ENCODE data around the gene PDE4D. TPM values are rescaled to one million over a fixed set of nuclear protein-coding genes. Genes with fewer than 3 reads are reported as not detected.

Gene PDE4D
- total RNA-seq, 1 experiment from 2014 or later, result 2.1 TPM

DNA sequence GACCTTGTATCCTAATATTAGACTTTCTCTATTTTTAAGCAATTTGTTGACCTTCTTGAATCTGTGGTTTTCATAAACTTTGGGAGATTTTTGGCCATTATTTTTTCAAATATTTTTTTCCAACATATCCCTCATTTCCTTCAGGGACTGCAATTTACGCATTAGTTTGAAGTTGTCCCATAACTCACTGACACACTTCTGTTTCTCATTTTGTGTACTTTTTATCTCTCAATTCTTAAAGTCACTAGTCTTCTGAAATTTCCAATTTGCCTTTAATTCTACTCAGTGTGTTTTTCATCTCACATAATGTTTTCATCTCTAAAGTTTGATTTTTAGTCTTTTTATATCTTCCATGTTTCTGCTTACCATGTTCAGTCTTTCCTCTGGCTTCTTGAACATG lies 953.9 kb downstream of the PDE4D start:
- Histone ChIP-seq H3K23ac (ENCODE audit: insufficient read length, low read depth, low read length) (no peak overlapping the region), H2BK5ac (ENCODE audit: insufficient read length, low read length) (no peak overlapping the region), H3K14ac (ENCODE audit: insufficient read depth, low read length) (no peak overlapping the region), H3K18ac (ENCODE audit: insufficient read length, low read depth, low read length) (no peak overlapping the region), H3K27ac (ENCODE audit: insufficient read length, low read depth, low read length) (no peak overlapping the region), H4K20me1 (ENCODE audit: control insufficient read depth, insufficient read depth, insufficient read length) (no peaks in the 10 kb centered on the region), H2BK15ac (ENCODE audit: low read depth, low read length) (no peak overlapping the region), H3K27me3 (ENCODE audit: insufficient read depth, low read length) (no peaks in the 10 kb centered on the region), H3K4ac (ENCODE audit: low read depth, low read length) (no peak overlapping the region), H3K9me3 (ENCODE audit: control insufficient read depth, low read depth, low read length) (peaks cover 5% of the 10 kb centered on the region), H3K79me1 (ENCODE audit: insufficient read depth, low read depth, low read length, poor library complexity, severe bottlenecking) (no peaks in the 10 kb centered on the region), H2BK120ac (ENCODE audit: low read depth, low read length, poor library complexity, severe bottlenecking) (no peak overlapping the region), H4K91ac (ENCODE audit: insufficient read length, low read depth, low read length) (no peak overlapping the region), H2AFZ (ENCODE audit: low read length) (no peak overlapping the region), H3T11ph (ENCODE audit: low read length) (no peak overlapping the region), H3K79me2 (ENCODE audit: insufficient read depth, low read length) (no peaks in the 10 kb centered on the region), H4K8ac (replicated peaks; ENCODE audit: insufficient read length, low read depth, low read length) (no peak overlapping the region), H3K4me2 (ENCODE audit: insufficient read depth, insufficient read length, low read length) (no peak overlapping the region), H3K4me1 (ENCODE audit: insufficient read depth, low read length) (no peaks in the 10 kb centered on the region), H3K9ac (ENCODE audit: extremely low read depth, insufficient read length, low read length) (no peak overlapping the region), H2BK12ac (ENCODE audit: insufficient read length, low read depth, low read length) (no peak overlapping the region), H4K5ac (ENCODE audit: insufficient read length, low read depth, low read length) (no peak overlapping the region), H2AK5ac (ENCODE audit: insufficient read length, low read length) (no peak overlapping the region), H2BK20ac (ENCODE audit: low read depth, low read length, poor library complexity, severe bottlenecking) (no peak overlapping the region), H3K23me2 (ENCODE audit: insufficient read length, low read depth, low read length, poor library complexity, severe bottlenecking) (no peaks in the 10 kb centered on the region), H3K56ac (ENCODE audit: insufficient read length, low read depth, low read length) (no peak overlapping the region)
- peaks cover 2 to 6% of the 10 kb centered on the region in 2 experiments; a peak in 2 of 4 replicates for H3K4me1 Mint-ChIP-seq
- H3K36me3 Mint-ChIP-seq (ENCODE audit: insufficient read depth in 1 of 3, low read depth in 3 of 3), result peaks cover 4 to 10% (median 7%) of the 10 kb centered on the region in 3 experiments; a peak in 6 of 7 replicates
- no CpG with 5 or more reads among the region's 1 CpG for WGBS (ENCODE audit: extremely low coverage, insufficient read length, low lambda C conversion rate)
- H3K9me3 Mint-ChIP-seq, result peaks cover 8 to 11% of the 10 kb centered on the region in 2 experiments
- H3K27ac Mint-ChIP-seq, result no peak overlapping the region
- no peak for DNase-seq
- H3K4me3 Mint-ChIP-seq, result no peak overlapping the region
- no peaks in the 10 kb centered on the region; the same call in none of the 2 replicates for H3K27me3 Mint-ChIP-seq (ENCODE audit: low read depth)
- TF ChIP-seq, protein P1, sequence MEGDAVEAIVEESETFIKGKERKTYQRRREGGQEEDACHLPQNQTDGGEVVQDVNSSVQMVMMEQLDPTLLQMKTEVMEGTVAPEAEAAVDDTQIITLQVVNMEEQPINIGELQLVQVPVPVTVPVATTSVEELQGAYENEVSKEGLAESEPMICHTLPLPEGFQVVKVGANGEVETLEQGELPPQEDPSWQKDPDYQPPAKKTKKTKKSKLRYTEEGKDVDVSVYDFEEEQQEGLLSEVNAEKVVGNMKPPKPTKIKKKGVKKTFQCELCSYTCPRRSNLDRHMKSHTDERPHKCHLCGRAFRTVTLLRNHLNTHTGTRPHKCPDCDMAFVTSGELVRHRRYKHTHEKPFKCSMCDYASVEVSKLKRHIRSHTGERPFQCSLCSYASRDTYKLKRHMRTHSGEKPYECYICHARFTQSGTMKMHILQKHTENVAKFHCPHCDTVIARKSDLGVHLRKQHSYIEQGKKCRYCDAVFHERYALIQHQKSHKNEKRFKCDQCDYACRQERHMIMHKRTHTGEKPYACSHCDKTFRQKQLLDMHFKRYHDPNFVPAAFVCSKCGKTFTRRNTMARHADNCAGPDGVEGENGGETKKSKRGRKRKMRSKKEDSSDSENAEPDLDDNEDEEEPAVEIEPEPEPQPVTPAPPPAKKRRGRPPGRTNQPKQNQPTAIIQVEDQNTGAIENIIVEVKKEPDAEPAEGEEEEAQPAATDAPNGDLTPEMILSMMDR (conservative IDR thresholded peaks at IDR 0.05), result no peak
